Loucy (cell line): ENCODE data around the gene KCNMA1.

Experiments used
- H2AFZ ChIP-seq: fragments of 200-600 bp; sonication (generic); 2 replicates; pipeline ENCODE4 v1.6.0; 2016; ENCODE audit warnings: antibody characterized with exemption, mild to moderate bottlenecking, low read length, moderate library complexity
- H3F3A ChIP-seq: fragments of 200-600 bp; 2 replicates; pipeline ENCODE4 v1.6.0; 2016; ENCODE audit warnings: antibody characterized with exemption, low read depth, mild to moderate bottlenecking
- H3K27me3 ChIP-seq: fragments of 200-600 bp; sonication (generic); 2 replicates; pipeline ENCODE4 v1.6.1; 2014; ENCODE audit warnings: low read length, mild to moderate bottlenecking; ENCODE audit not compliant: insufficient read depth, poor library complexity, severe bottlenecking
- H3K36me3 ChIP-seq: fragments of 200-600 bp; sonication (generic); 2 replicates; pipeline ENCODE4 v1.6.1; 2016; ENCODE audit warnings: low read length; ENCODE audit not compliant: insufficient read depth
- H3K4me1 ChIP-seq: fragments of 200-600 bp; sonication (generic); 2 replicates; pipeline ENCODE4 v1.5.1; 2014; ENCODE audit warnings: low read length, mild to moderate bottlenecking; ENCODE audit not compliant: insufficient read depth, poor library complexity, severe bottlenecking
- H3K4me2 ChIP-seq: fragments of 200-600 bp; sonication (generic); 2 replicates; pipeline ENCODE4 v1.6.0; 2014; ENCODE audit warnings: antibody characterized with exemption, low read length, low read depth, mild to moderate bottlenecking; ENCODE audit not compliant: poor library complexity, severe bottlenecking
- H3K4me3 ChIP-seq: fragments of 200-600 bp; sonication (generic); 2 replicates; pipeline ENCODE4 v1.5.1; 2014; ENCODE audit warnings: low read length, mild to moderate bottlenecking, mixed read lengths; ENCODE audit not compliant: poor library complexity, severe bottlenecking
- H3K79me2 ChIP-seq: fragments of 200-600 bp; sonication (generic); 2 replicates; pipeline ENCODE4 v1.6.1; 2014; ENCODE audit warnings: low read length; ENCODE audit not compliant: insufficient read depth
- H3K9ac ChIP-seq: fragments of 200-600 bp; sonication (generic); 2 replicates; pipeline ENCODE4 v1.6.0; 2014; ENCODE audit warnings: mild to moderate bottlenecking, low read depth, low read length, moderate library complexity; ENCODE audit not compliant: poor library complexity, severe bottlenecking
- H3K9me2 ChIP-seq: fragments of 200-600 bp; sonication (generic); replicated peaks from 2 replicates; pipeline ENCODE4 v1.6.1; 2016; ENCODE audit warnings: low read depth, low read length, mixed read lengths
- H3K9me3 ChIP-seq: fragments of 200-600 bp; sonication (generic); 2 replicates; pipeline ENCODE4 v1.6.1; 2014; ENCODE audit warnings: mild to moderate bottlenecking, antibody characterized with exemption, low read length, low read depth; ENCODE audit not compliant: insufficient read depth
- H4K20me1 ChIP-seq: fragments of 200-600 bp; sonication (generic); 2 replicates; pipeline ENCODE4 v1.6.0; 2014; ENCODE audit warnings: antibody characterized with exemption, low read length, mild to moderate bottlenecking; ENCODE audit not compliant: insufficient read depth, poor library complexity, severe bottlenecking
- EZH2phosphoT487 ChIP-seq: fragments of 200-600 bp; IDR thresholded peaks from 2 replicates; pipeline ENCODE4 v1.6.1; 2018; ENCODE audit warnings: antibody characterized with exemption, mild to moderate bottlenecking, moderate library complexity, borderline replicate concordance
- TF ChIP-seq, protein P1 (sequence below): fragments of 200-600 bp; sonication (generic); conservative IDR thresholded peaks from 2 replicates; pipeline ENCODE4 v1.5.1; 2014; ENCODE audit warnings: mild to moderate bottlenecking, antibody characterized with exemption, low read length

The KCNMA1 gene

DNA sequence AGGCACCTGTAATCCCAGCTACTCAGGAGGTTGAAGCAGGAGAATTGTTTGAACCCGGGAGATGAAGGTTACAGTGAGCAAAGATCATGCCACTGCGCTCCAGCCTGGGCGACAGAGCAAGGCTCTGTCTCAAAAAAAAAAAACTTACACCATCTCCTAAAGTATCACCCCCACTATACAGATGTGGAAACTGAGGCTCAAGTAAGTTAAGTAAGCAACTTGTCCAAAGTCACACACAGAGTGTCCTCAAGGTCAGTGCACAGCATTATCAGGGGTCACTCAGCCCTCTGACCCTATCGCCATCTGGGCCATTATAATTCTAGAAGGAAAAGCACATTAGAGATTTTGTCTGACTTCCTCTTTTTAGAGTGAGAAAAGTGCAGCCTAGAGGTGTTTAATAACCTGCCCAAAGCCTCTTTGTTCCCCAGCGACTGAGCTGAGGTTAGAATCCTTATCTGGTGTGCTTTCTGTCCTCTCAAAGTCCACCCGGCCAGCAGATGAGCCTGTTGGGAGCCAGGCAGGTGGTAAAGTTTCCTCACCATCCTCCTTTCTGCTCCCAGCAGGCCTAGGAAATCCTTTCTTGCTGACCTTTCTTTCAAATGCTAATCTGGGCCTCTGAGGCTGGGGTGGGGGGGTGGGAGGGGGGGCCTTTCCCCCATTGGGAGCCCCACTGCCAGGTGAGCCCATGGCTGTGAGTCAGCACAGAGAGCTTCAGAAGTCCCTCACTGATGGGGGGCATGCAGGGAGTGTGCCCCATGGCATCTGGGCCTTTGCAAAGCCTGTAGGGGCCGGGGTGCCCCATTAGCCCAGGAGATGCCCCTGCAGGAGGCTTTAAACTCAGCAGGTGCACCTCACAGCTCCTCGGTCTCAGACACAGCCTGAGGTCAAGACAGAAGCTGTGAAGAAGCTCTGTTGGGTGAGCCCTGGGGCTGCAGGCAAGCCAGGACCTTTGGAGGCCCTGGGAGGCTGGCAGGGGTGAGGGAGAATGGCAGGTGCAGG, 12.0 kb upstream of the KCNMA1 start:
- TF ChIP-seq, protein P1, sequence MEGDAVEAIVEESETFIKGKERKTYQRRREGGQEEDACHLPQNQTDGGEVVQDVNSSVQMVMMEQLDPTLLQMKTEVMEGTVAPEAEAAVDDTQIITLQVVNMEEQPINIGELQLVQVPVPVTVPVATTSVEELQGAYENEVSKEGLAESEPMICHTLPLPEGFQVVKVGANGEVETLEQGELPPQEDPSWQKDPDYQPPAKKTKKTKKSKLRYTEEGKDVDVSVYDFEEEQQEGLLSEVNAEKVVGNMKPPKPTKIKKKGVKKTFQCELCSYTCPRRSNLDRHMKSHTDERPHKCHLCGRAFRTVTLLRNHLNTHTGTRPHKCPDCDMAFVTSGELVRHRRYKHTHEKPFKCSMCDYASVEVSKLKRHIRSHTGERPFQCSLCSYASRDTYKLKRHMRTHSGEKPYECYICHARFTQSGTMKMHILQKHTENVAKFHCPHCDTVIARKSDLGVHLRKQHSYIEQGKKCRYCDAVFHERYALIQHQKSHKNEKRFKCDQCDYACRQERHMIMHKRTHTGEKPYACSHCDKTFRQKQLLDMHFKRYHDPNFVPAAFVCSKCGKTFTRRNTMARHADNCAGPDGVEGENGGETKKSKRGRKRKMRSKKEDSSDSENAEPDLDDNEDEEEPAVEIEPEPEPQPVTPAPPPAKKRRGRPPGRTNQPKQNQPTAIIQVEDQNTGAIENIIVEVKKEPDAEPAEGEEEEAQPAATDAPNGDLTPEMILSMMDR: no peak
- H3K4me3 ChIP-seq: no peak overlapping the region
- no peak overlapping the region for H2AFZ ChIP-seq
- no peaks in the 10 kb centered on the region for H4K20me1 ChIP-seq
- no peak overlapping the region for H3K9ac ChIP-seq
- H3K9me2 ChIP-seq: no peaks in the 10 kb centered on the region
- no peak overlapping the region for H3K4me2 ChIP-seq
- no peaks in the 10 kb centered on the region for H3K36me3 ChIP-seq
- no peaks in the 10 kb centered on the region for H3K27me3 ChIP-seq
- no peaks in the 10 kb centered on the region for H3K4me1 ChIP-seq
- no peaks in the 10 kb centered on the region for H3K79me2 ChIP-seq
- no peaks in the 10 kb centered on the region for H3F3A ChIP-seq
- H3K9me3 ChIP-seq: no peaks in the 10 kb centered on the region; the same call in 1 of the 2 replicates

DNA sequence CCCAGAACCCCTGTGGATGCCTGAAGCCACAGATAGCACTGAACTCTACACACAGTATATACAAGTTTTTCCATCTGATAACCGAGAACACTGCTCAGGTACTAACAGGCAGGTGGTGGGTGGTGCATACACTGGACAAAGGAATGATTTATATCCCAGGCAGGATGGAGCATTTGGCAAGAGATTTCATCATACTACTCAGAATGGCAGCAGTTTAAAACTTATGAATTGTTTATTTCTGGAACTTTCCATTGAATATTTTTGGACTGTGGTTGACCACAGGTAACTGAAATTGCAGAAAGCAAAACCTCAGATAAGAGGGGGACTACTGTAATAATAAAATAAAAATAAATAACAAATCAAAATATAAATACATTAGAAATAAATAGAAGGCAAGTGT, 10.9 kb upstream of the KCNMA1 start:
- no peaks in the 10 kb centered on the region for H3K36me3 ChIP-seq
- H3F3A ChIP-seq: no peaks in the 10 kb centered on the region
- no peaks in the 10 kb centered on the region for H3K4me1 ChIP-seq
- no peak for TF ChIP-seq EZH2phosphoT487
- TF ChIP-seq, protein P1: no peak
- H3K79me2 ChIP-seq: no peaks in the 10 kb centered on the region
- H3K9me3 ChIP-seq: no peaks in the 10 kb centered on the region; the same call in 1 of the 2 replicates
- no peaks in the 10 kb centered on the region for H3K27me3 ChIP-seq
- no peak overlapping the region for H3K4me2 ChIP-seq
- no peaks in the 10 kb centered on the region for H3K9me2 ChIP-seq
- H4K20me1 ChIP-seq: no peaks in the 10 kb centered on the region
- H2AFZ ChIP-seq: no peak overlapping the region
- no peak overlapping the region for H3K9ac ChIP-seq
- H3K4me3 ChIP-seq: no peak overlapping the region

DNA sequence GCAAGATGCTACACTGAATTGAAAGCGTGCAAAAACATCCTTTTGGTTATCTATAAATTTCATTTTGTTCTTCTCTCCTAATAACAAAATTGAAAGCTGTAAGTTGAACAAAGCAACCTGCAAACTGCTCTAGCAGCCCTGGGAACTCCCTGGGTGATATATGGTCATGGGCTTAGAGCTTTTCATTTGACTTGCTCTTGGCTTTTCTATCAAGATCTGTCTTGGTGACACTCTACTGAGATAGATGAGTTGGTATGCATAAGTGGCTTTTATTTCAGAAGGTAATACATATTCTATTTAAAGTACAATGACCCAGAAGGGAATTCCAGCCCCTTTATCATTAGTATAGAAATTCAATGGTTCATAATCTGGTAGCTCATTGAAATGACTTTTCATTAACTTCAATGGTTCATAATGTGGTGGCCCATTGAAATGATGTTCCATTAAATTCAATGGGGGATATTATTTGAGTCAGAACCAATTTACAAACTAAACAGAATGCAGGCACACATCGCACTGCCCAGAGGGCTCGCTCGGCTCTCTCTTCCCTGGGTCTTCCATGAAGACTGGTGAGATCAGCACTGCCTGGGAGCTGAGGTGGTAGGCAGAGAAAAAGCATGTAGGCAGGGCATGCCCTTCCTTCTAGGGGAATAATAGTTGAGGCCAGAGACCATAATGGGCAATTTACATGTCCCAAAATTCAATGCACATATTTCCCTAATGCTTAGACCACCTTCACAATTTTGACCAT, 10.1 kb upstream of the KCNMA1 start:
- H3K4me3 ChIP-seq: no peak overlapping the region
- no peak overlapping the region for H3K9ac ChIP-seq
- no peaks in the 10 kb centered on the region for H3K36me3 ChIP-seq
- no peaks in the 10 kb centered on the region for H3K9me3 ChIP-seq
- no peaks in the 10 kb centered on the region for H3F3A ChIP-seq
- H2AFZ ChIP-seq: no peak overlapping the region
- no peaks in the 10 kb centered on the region for H3K4me1 ChIP-seq
- no peaks in the 10 kb centered on the region for H4K20me1 ChIP-seq
- H3K79me2 ChIP-seq: no peaks in the 10 kb centered on the region
- H3K4me2 ChIP-seq: no peak overlapping the region
- TF ChIP-seq, protein P1: no peak
- TF ChIP-seq EZH2phosphoT487: no peak
- H3K9me2 ChIP-seq: no peaks in the 10 kb centered on the region
- H3K27me3 ChIP-seq: no peaks in the 10 kb centered on the region
